ENCODE data around the gene HSCB.

DNA sequence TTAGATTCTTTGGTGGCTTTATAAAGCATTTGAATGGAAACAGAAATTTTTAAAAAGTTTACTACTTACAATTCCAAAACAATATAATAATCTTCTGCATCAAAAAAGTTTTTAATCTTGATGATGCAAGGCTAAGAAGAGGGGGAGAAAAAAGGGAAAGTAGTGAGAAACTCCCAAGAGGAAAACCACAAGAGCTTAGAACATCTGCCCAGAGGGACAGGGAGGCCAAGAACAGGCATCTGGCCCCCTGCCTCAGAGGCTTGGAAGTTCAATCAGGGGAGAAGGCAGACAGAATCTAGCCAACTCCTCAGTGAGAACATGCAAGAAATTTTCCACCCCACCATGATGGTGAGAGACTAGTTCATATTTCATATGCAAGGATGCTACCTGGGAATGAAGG lies 38.4 kb upstream of the HSCB start:
- TF ChIP-seq, protein P1, sequence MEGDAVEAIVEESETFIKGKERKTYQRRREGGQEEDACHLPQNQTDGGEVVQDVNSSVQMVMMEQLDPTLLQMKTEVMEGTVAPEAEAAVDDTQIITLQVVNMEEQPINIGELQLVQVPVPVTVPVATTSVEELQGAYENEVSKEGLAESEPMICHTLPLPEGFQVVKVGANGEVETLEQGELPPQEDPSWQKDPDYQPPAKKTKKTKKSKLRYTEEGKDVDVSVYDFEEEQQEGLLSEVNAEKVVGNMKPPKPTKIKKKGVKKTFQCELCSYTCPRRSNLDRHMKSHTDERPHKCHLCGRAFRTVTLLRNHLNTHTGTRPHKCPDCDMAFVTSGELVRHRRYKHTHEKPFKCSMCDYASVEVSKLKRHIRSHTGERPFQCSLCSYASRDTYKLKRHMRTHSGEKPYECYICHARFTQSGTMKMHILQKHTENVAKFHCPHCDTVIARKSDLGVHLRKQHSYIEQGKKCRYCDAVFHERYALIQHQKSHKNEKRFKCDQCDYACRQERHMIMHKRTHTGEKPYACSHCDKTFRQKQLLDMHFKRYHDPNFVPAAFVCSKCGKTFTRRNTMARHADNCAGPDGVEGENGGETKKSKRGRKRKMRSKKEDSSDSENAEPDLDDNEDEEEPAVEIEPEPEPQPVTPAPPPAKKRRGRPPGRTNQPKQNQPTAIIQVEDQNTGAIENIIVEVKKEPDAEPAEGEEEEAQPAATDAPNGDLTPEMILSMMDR (IDR thresholded peaks at IDR 0.05; ENCODE audit: low read length): no peak
- no peak for TF ChIP-seq EZH2 (IDR thresholded peaks at IDR 0.05; ENCODE audit: borderline replicate concordance, low read length)
